Endothelial cell of umbilical vein (primary cell): ENCODE data around the gene ARHGDIB. TPM values are rescaled to one million over a fixed set of nuclear protein-coding genes. Genes with fewer than 3 reads are reported as not detected.

Source experiments
- BruUV-seq: library from RNA; stranded (reverse); fragments of 400-500 nt; replicated peaks from 2 replicates; lab custom pipeline; 2021; lab: Mats Ljungman, UMichigan
- CTCF ChIA-PET: fragments of 300-600, 350-600 bp; sonication (Branson Sonifier 250); formaldehyde crosslinking; loops from one replicate; lab custom pipeline; 2021; ENCODE audit warnings: antibody characterized with exemption, inconsistent platforms; lab: Charles Lee
- POLR2A ChIA-PET: fragments of 300-600, 350-600 bp; sonication (Branson Sonifier 250); formaldehyde crosslinking; loops from one replicate; lab custom pipeline; 2021; ENCODE audit warnings: antibody characterized with exemption, inconsistent platforms; lab: Charles Lee
- DNase-seq: peaks from one replicate; pipeline ENCODE4 v3.0.0-alpha.2; 2011; ENCODE audit warnings: low read depth, low spot score
- FAIRE-seq: peaks from 2 replicates; lab custom pipeline; 2011; peaks lifted over from hg19 to GRCh38; lab: Jason Lieb, UNC
- H2AFZ ChIP-seq: 2 replicates; pipeline ENCODE4 v1.6.0; 2012; ENCODE audit warnings: low read depth, low read length, control low read depth, inconsistent platforms
- H3K27ac ChIP-seq: 2 replicates; pipeline ENCODE4 v1.5.1; 2011; ENCODE audit warnings: low read depth, mild to moderate bottlenecking, control low read depth, low read length, moderate library complexity; ENCODE audit not compliant: insufficient read depth
- H3K27me3 ChIP-seq, 2 experiments: 2 replicates each; pipeline versions ENCODE4 v1.6.0 to v1.6.1; 2011; ENCODE audit warnings: low read length in 2 of 2, mixed read lengths in 1 of 2; ENCODE audit not compliant: control insufficient read depth in 2 of 2, insufficient read depth in 2 of 2
- H3K36me3 ChIP-seq, 2 experiments: 2 replicates in 1 of 2; 3 replicates in 1 of 2; pipeline ENCODE4 v1.5.1; 2011; ENCODE audit warnings: low read length in 2 of 2, mild to moderate bottlenecking in 1 of 2, moderate library complexity in 1 of 2; ENCODE audit not compliant: control insufficient read depth in 2 of 2, insufficient read depth in 2 of 2; ENCODE audit errors: extremely low read depth in 1 of 2
- H3K4me1 ChIP-seq: 3 replicates; pipeline ENCODE4 v1.5.1; 2011; ENCODE audit warnings: mild to moderate bottlenecking, low read length; ENCODE audit not compliant: control insufficient read depth, insufficient read depth; ENCODE audit errors: extremely low read depth
- H3K4me2 ChIP-seq: 2 replicates; pipeline ENCODE4 v1.6.1; 2011; ENCODE audit warnings: low read length, control low read depth, mixed read lengths; ENCODE audit not compliant: insufficient read depth
- H3K4me3 ChIP-seq, 3 experiments: fragments of 200-600 bp in 1 of 3; sonication (generic), shearing (Covaris generic) in 1 of 3; replicated peaks in 1 of 3; 2 replicates each; pipeline ENCODE4 v1.5.1; 2011 to 2016; ENCODE audit warnings: control low read depth in 3 of 3, low read length in 3 of 3, mild to moderate bottlenecking in 2 of 3, inconsistent platforms in 1 of 3, low read depth in 1 of 3, moderate library complexity in 1 of 3; ENCODE audit not compliant: insufficient read depth in 1 of 3
- H3K79me2 ChIP-seq: 2 replicates; pipeline ENCODE4 v1.6.0; 2012; ENCODE audit warnings: low read length, inconsistent platforms; ENCODE audit not compliant: control insufficient read depth, insufficient read depth
- H3K9ac ChIP-seq: replicated peaks from 2 replicates; pipeline ENCODE3; 2011; ENCODE audit warnings: low read length, control low read depth; ENCODE audit not compliant: insufficient read depth; ENCODE audit errors: extremely low read depth
- H3K9me1 ChIP-seq: replicated peaks from 3 replicates; pipeline ENCODE4 v1.6.0; 2011; ENCODE audit warnings: mild to moderate bottlenecking, low read length; ENCODE audit not compliant: control insufficient read depth, insufficient read depth; ENCODE audit errors: extremely low read depth
- H3K9me3 ChIP-seq: replicated peaks from 2 replicates; pipeline ENCODE4 v1.5.1; 2012; ENCODE audit warnings: low read length, inconsistent platforms; ENCODE audit not compliant: control insufficient read depth, insufficient read depth
- H4K20me1 ChIP-seq: replicated peaks from 2 replicates; pipeline ENCODE3; 2011; ENCODE audit warnings: mild to moderate bottlenecking, low read length; ENCODE audit not compliant: control insufficient read depth, insufficient read depth; ENCODE audit errors: extremely low read depth
- EZH2 ChIP-seq: IDR thresholded peaks from 2 replicates; pipeline ENCODE4 v1.6.1; 2012; ENCODE audit warnings: borderline replicate concordance, low read depth, mild to moderate bottlenecking, moderate library complexity, low read length, inconsistent platforms; ENCODE audit not compliant: severe bottlenecking
- FOS ChIP-seq: IDR thresholded peaks from 2 replicates; pipeline ENCODE4 v1.6.1; 2011; ENCODE audit warnings: mild to moderate bottlenecking, low read length, moderate library complexity, borderline replicate concordance; ENCODE audit not compliant: insufficient read depth
- MYC ChIP-seq: IDR thresholded peaks from one replicate; pipeline ENCODE4 v1.6.1; 2011; ENCODE audit warnings: mild to moderate bottlenecking, low read depth, low read length
- POLR2A ChIP-seq: IDR thresholded peaks from 2 replicates; pipeline ENCODE4 v1.6.1; 2012; ENCODE audit warnings: low read depth, mild to moderate bottlenecking, control low read depth, low read length
- dilution Hi-C: fragments of 300-500 bp; cut with MboI; formaldehyde crosslinking; loops from one replicate; pipeline ENCODE4 v1.15.0; 2019; ENCODE audit warnings: low sequenced_read_pairs; ENCODE audit not compliant: extremely low pct_ligation_motif_present
- intact Hi-C: fragments of 100-400 bp; cut with micrococcal nuclease; formaldehyde crosslinking; loops from one replicate; pipeline ENCODE4 v1.10.0; 2022
- polyA plus RNA-seq, 4 experiments: library from polyadenylated mRNA; depleted of rRNA in 3 of 4; stranded (reverse) in 3 of 4; unstranded in 1 of 4; fragments of >200 nt; gene quantifications; 2 replicates each; pipeline versions ENCODE4 v1.2.1 to v1.2.3, GENCODE V29; 2011 to 2012; ENCODE audit warnings: missing spikeins in 1 of 4
- total RNA-seq: library from RNA; stranded (reverse); gene quantifications from 2 replicates; pipeline ENCODE4 v1.2.3, GENCODE V29; 2021
- TF ChIP-seq, protein P1 (sequence below): IDR thresholded peaks from 2 replicates; pipeline ENCODE4 v1.6.1; 2011; ENCODE audit not compliant: insufficient read depth, insufficient read length
- TF ChIP-seq, protein P2 (sequence below), 2 donors: IDR thresholded peaks; 1 replicate in 1 of 2; 2 replicates in 1 of 2; pipeline ENCODE4 v1.5.1; 2011; ENCODE audit warnings: low read length in 2 of 2, mild to moderate bottlenecking in 2 of 2, moderate library complexity in 2 of 2, control low read depth in 1 of 2, inconsistent platforms in 1 of 2, low read depth in 1 of 2; ENCODE audit not compliant: insufficient read depth in 1 of 2; ENCODE audit errors: extremely low read depth in 1 of 2

ARHGDIB gene
- total and polyA plus RNA-seq, 2 donors (not counting 3 experiments of a cell fraction or from before 2014, with no cell fraction given), result 483 to 1,200 TPM

- dilution Hi-C loops, result no loop called here
Measured at GRCh38 chr12:15004421-15004820, 43.0 kb upstream of the ARHGDIB start.

More at GRCh38 chr12:15004421-15004820, 43.0 kb upstream of the ARHGDIB start:
- Histone ChIP-seq H3K27me3 (peaks cover 38 to 66% of the 10 kb centered on the region in 2 experiments), H3K36me3 (no peaks in the 10 kb centered on the region), H3K4me2 (no peak overlapping the region), H3K9ac (no peak overlapping the region), H3K4me1 (no peaks in the 10 kb centered on the region), H3K9me3 (no peaks in the 10 kb centered on the region), H3K9me1 (no peaks in the 10 kb centered on the region), H3K4me3 (no peak overlapping the region), H4K20me1 (no peaks in the 10 kb centered on the region), H3K27ac (no peak overlapping the region), H2AFZ (no peak overlapping the region), H3K79me2 (no peaks in the 10 kb centered on the region)
- FAIRE-seq (no peak), DNase-seq (no peak)
- TF ChIP-seq, protein P1, sequence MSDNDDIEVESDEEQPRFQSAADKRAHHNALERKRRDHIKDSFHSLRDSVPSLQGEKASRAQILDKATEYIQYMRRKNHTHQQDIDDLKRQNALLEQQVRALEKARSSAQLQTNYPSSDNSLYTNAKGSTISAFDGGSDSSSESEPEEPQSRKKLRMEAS, result no peak
- TF ChIP-seq EZH2 (no peak), POLR2A (no peak), FOS (no peak), MYC (no peak)
- TF ChIP-seq, protein P2, sequence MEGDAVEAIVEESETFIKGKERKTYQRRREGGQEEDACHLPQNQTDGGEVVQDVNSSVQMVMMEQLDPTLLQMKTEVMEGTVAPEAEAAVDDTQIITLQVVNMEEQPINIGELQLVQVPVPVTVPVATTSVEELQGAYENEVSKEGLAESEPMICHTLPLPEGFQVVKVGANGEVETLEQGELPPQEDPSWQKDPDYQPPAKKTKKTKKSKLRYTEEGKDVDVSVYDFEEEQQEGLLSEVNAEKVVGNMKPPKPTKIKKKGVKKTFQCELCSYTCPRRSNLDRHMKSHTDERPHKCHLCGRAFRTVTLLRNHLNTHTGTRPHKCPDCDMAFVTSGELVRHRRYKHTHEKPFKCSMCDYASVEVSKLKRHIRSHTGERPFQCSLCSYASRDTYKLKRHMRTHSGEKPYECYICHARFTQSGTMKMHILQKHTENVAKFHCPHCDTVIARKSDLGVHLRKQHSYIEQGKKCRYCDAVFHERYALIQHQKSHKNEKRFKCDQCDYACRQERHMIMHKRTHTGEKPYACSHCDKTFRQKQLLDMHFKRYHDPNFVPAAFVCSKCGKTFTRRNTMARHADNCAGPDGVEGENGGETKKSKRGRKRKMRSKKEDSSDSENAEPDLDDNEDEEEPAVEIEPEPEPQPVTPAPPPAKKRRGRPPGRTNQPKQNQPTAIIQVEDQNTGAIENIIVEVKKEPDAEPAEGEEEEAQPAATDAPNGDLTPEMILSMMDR (IDR thresholded peaks at IDR 0.05; ENCODE audit: extremely low read depth in 1 of 2, insufficient read depth in 1 of 2, low read depth in 1 of 2, low read length in 2 of 2), result no peak
- intact Hi-C loops, result no loop called here
- ChIA-PET POLR2A (no interaction called here), CTCF (no interaction called here)
- BruUV-seq, result no TSS peak
